COLO829 (cell line): ENCODE measurements around the gene DEFB116.
"Not testable (repeated sequence)": the region's sequence is repeated elsewhere in the genome, so short reads cannot be mapped to it uniquely, and the experiment has no call there.

Experiments used
- DNase-seq: peaks from one replicate; pipeline ENCODE4 v3.0.0; 2012; ENCODE audit warnings: low spot score

The DEFB116 gene

DNA sequence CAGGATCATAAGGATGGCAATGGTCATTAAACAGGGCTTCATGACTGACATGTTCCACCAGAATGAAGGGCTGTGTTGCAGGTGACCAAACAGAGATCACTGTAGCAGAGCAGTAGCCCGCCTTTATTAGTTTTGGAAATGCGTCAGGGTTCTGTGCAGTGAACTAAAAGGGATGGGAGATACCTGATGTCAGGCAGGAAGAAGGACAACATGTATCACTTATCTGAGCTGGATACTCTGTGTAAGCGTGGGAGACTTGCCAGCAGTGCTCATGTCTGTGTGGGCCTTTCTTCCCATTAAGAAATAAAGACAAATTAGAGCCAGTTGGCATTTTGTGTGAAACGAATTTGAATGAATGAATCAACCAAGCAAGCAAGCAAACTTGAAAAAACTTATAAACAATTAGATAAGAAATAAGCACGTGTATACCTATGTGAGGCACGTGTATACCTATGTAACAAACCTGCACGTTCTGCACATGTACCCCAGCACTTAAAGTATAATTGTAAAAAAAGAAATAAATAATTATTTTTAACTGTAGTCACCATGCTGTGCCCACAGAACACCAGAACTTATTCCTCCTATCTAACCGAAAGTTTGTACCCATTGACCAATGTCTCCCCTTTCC lies at the start of gene DEFB116:
Gene DEFB116 (minus strand): TSS at position 51 of the 628 bp plus-strand sequence. CDS start 0 bp downstream, at position 51.
- no peak for DNase-seq

GRCh38 chr20:31355981-31356380 lies 47.6 kb upstream of the DEFB116 start:
- DNase-seq: no peak

GRCh38 chr20:31341470-31341869 lies 33.1 kb upstream of the DEFB116 start:
- no peak for DNase-seq

DNA sequence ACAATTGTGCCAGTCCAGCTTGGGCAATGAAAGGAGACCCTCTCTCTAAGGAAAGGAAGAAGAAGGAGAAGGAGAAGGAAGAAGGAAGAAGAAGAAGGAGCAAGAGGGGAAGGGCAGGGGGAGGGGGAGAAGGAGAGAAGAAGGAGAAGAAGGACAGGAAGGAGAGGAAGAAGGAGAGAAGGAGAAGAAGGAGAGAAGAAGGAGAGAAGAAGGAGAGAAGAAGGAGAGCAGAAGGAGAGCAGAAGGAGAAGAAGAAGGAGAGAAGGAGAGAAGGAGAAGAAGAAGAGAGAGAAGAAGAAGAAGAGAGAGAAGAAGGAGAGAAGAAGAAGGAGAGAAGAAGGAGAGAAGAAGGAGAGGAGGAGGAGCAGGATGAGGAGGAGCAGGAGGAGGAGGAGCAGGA lies 22.5 kb upstream of the DEFB116 start:
- no peak for DNase-seq

GRCh38 chr20:31322504-31322903 lies 14.1 kb upstream of the DEFB116 start:
- DNase-seq: no peak

DNA sequence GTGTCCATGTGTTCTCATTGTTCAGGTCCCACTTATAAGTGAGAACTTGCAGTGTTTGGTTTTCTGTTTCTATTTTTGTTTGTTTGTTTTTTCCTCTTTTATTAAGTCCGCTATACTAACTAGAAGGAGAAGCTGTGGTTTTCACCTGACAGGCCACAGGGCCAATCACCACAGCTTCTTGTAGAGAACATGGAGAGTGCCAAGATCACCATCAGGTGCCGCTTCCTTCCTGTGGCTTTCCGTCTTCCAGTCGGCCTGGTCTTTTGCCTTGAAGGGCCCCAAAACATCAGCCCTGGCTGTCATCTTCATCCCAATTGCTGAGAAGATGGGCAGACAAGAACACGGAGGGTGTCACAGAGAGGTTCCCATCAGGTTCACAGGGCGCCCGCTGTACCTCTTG lies 23.4 kb downstream of the DEFB116 start:
- not testable (repeated sequence) for DNase-seq

GRCh38 chr20:31278178-31278577 lies 30.2 kb downstream of the DEFB116 start:
- no peak for DNase-seq

GRCh38 chr20:31274441-31274840 lies 33.9 kb downstream of the DEFB116 start:
- no peak for DNase-seq

DNA sequence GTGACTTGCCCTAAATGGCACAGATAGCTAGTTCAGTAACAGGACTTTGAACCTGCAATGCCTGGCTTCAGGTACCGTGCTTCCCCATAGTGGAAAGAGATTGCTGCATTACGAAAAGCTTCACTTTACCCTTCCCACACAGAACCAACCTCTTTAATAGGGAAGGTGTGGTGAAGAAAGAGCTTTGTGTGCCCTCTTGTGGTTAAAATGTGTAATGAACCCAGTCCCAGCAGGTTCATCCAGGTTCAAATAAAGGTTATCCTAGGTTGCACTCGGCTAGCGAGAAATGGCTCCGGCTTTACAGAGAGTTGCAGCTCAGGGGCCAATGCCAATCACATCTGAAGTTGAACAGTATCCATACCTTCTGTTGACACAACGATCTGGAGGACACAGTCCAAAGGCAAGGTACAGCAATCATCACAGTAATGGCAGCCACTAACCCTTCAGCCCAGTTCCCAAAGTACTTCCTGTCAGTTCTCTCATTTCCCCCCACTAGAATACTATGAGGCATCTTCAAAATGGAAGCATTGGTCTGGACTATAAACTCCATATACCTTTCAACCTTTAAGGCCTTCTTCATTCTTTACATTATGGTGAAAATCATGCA lies 48.0 kb downstream of the DEFB116 start:
- peak; percentile 45 for DNase-seq

GRCh38 chr20:31257364-31257763 lies 51.0 kb downstream of the DEFB116 start, which contains the start of gene DEFB115:
Gene DEFB115 (plus strand): TSS chr20:31257664. CDS start chr20:31257664, 0 bp downstream.
- DNase-seq: no peak

DNA sequence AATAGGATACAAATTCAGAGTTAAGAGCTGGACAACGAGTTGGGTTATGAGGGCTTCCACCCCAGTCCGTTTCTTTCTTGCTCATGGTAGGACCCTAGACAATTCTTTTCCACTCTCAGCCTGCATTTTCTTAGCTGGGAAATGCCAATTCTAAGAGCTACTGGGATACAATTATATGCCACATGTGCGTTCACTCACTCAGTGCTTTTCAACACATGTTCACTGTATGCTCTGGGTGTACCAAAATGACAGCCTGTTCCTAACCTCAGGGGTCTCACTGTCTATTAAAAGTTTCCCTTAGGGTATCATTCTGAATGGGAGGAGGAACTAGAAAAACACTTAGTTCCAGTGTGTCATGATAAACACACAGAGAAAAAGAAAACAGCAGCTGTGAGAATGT lies 51.4 kb downstream of the DEFB116 start:
- DNase-seq: no peak
